WTC11 (cell line): ENCODE results near the gene SLC5A10. TPM values are rescaled to one million over a fixed set of nuclear protein-coding genes. Genes with fewer than 3 reads are reported as not detected.

Experiments used
- ATAC-seq: fragments of 200-7000 bp; cut with Tn5 transposase; 2 replicates; pipeline ENCODE4 v1.10.0; 2021; ENCODE audit warnings: mild to moderate bottlenecking, moderate library complexity
- CTCF ChIA-PET: fragments of 300-600 bp; sonication (Branson Sonifier 250); formaldehyde crosslinking; loops from one replicate; lab custom pipeline; 2021; ENCODE audit warnings: antibody characterized with exemption; lab: Charles Lee
- POLR2A ChIA-PET: fragments of 350-600 bp; sonication (Branson Sonifier 250); formaldehyde crosslinking; loops from one replicate; lab custom pipeline; 2021; ENCODE audit warnings: antibody characterized with exemption; lab: Charles Lee
- DNase-seq: peaks from one replicate; pipeline ENCODE4 v3.0.0; 2021; ENCODE audit warnings: low spot score
- H3K27ac Mint-ChIP-seq: 2 replicates; pipeline ENCODE4 v1.8.0; 2021; ENCODE audit warnings: mixed read lengths
- H3K27me3 Mint-ChIP-seq: 2 replicates; pipeline ENCODE4 v1.8.0; 2021; ENCODE audit warnings: low read depth, mild to moderate bottlenecking, moderate library complexity, mixed read lengths
- H3K36me3 Mint-ChIP-seq: 2 replicates; pipeline ENCODE4 v1.8.0; 2021; ENCODE audit warnings: mixed read lengths
- H3K4me1 Mint-ChIP-seq: 2 replicates; pipeline ENCODE4 v1.8.0; 2022; ENCODE audit warnings: mixed read lengths
- H3K4me3 Mint-ChIP-seq: 2 replicates; pipeline ENCODE4 v1.8.0; 2021; ENCODE audit warnings: mild to moderate bottlenecking, moderate library complexity, mixed read lengths
- H3K9me3 Mint-ChIP-seq: 2 replicates; pipeline ENCODE4 v1.8.0; 2021; ENCODE audit warnings: mixed read lengths
- ATF2 ChIP-seq: sonication (generic); formaldehyde crosslinking; IDR thresholded peaks from 2 replicates; pipeline ENCODE4 v1.8.1; 2022; ENCODE audit warnings: low read depth, missing genetic modification reagents, borderline replicate concordance
- CDX4 ChIP-seq: fragments of 250-450 bp; sonication (Bioruptor Pico); IDR thresholded peaks from 2 replicates; pipeline ENCODE4 v1.9.0; 2021; ENCODE audit warnings: moderate library complexity, mild to moderate bottlenecking, inconsistent platforms, borderline replicate concordance
- ETV6 ChIP-seq: sonication (generic); formaldehyde crosslinking; IDR thresholded peaks from 2 replicates; pipeline ENCODE4 v1.8.1; 2022; ENCODE audit warnings: mild to moderate bottlenecking, missing genetic modification reagents
- GABPB1 ChIP-seq: sonication (generic); formaldehyde crosslinking; IDR thresholded peaks from 2 replicates; pipeline ENCODE4 v1.8.1; 2023; ENCODE audit warnings: mild to moderate bottlenecking, missing genetic modification reagents
- GTF2I ChIP-seq: fragments of 250-450 bp; sonication (Bioruptor Pico); conservative IDR thresholded peaks from 2 replicates; pipeline ENCODE4 v1.4.0; 2021; ENCODE audit warnings: mild to moderate bottlenecking
- HMGA2 ChIP-seq: fragments of 250-450 bp; sonication (Bioruptor Pico); IDR thresholded peaks from 2 replicates; pipeline ENCODE4 v1.4.0; 2021; ENCODE audit warnings: mild to moderate bottlenecking, moderate library complexity
- HMGXB4 ChIP-seq: sonication (generic); formaldehyde crosslinking; IDR thresholded peaks from 2 replicates; pipeline ENCODE4 v1.8.1; 2023; ENCODE audit warnings: mild to moderate bottlenecking, moderate library complexity, missing genetic modification reagents
- IRF2 ChIP-seq: sonication (generic); formaldehyde crosslinking; IDR thresholded peaks from 2 replicates; pipeline ENCODE4 v1.8.0; 2022; ENCODE audit warnings: low read depth, missing genetic modification reagents, borderline replicate concordance
- PRDM15 ChIP-seq: sonication (generic); formaldehyde crosslinking; IDR thresholded peaks from 2 replicates; pipeline ENCODE4 v1.8.0; 2022; ENCODE audit warnings: missing genetic modification reagents
- PREB ChIP-seq: sonication (generic); formaldehyde crosslinking; IDR thresholded peaks from 2 replicates; pipeline ENCODE4 v1.8.1; 2022; ENCODE audit warnings: mild to moderate bottlenecking, missing genetic modification reagents, moderate library complexity, borderline replicate concordance
- RELA ChIP-seq: sonication (generic); formaldehyde crosslinking; IDR thresholded peaks from 2 replicates; pipeline ENCODE4 v1.8.1; 2022; ENCODE audit warnings: missing genetic modification reagents, mild to moderate bottlenecking, borderline replicate concordance
- RORB ChIP-seq: fragments of 250-450 bp; sonication (Bioruptor Pico); IDR thresholded peaks from 2 replicates; pipeline ENCODE4 v1.9.0; 2021; ENCODE audit warnings: mild to moderate bottlenecking
- SOX15 ChIP-seq: fragments of 250-450 bp; sonication (Bioruptor Pico); IDR thresholded peaks from 2 replicates; pipeline ENCODE4 v1.9.0; 2021; ENCODE audit warnings: mild to moderate bottlenecking
- STAT6 ChIP-seq: sonication (generic); formaldehyde crosslinking; conservative IDR thresholded peaks from 2 replicates; pipeline ENCODE4 v1.8.1; 2023; ENCODE audit warnings: mild to moderate bottlenecking, low read depth, missing genetic modification reagents, moderate library complexity
- TEAD4 ChIP-seq: sonication (generic); formaldehyde crosslinking; IDR thresholded peaks from 2 replicates; pipeline ENCODE4 v1.8.0; 2022; ENCODE audit warnings: mild to moderate bottlenecking, missing genetic modification reagents
- ZNF416 ChIP-seq: fragments of 250-450 bp; sonication (Bioruptor Pico); IDR thresholded peaks from 2 replicates; pipeline ENCODE4 v1.9.0; 2021; ENCODE audit warnings: mild to moderate bottlenecking, inconsistent platforms
- ZNF425 ChIP-seq: fragments of 250-450 bp; sonication (Bioruptor Pico); conservative IDR thresholded peaks from 2 replicates; pipeline ENCODE4 v1.9.0; 2021; ENCODE audit warnings: mild to moderate bottlenecking
- ZNF512 ChIP-seq: sonication (generic); formaldehyde crosslinking; IDR thresholded peaks from 2 replicates; pipeline ENCODE4 v1.8.1; 2022; ENCODE audit warnings: missing genetic modification reagents, borderline replicate concordance
- total RNA-seq: library from RNA; stranded (reverse); gene quantifications from 3 replicates; pipeline ENCODE4 v1.2.3, GENCODE V29; 2021

The SLC5A10 gene
- total RNA-seq, 1 experiment from 2014 or later: not detected

GRCh38 chr17:19019041-19019941 lies 67.3 kb downstream of the SLC5A10 start:
- DNase-seq (no peak), ATAC-seq (no peak)
- Mint-ChIP-seq H3K4me1 (0 out of 2 replicates have a peak, but pooled peaks cover 5% of the 10 kb centered on the region), H3K9me3 (no peaks in the 10 kb centered on the region), H3K27ac (no peak overlapping the region), H3K27me3 (no peaks in the 10 kb centered on the region; the same call in 1 of the 2 replicates), H3K36me3 (no peaks in the 10 kb centered on the region), H3K4me3 (no peak overlapping the region)
- POLR2A ChIA-PET: no interaction called here
- no peak for TF ChIP-seq TEAD4 (CRISPR knock-in tag)
- TF ChIP-seq STAT6 (CRISPR knock-in tag): no peak
- no peak for TF ChIP-seq ZNF416
- TF ChIP-seq ZNF425 (CRISPR knock-in tag): no peak
- TF ChIP-seq HMGA2 (CRISPR knock-in tag): no peak
- TF ChIP-seq RELA (CRISPR knock-in tag): no peak
- no peak for TF ChIP-seq CDX4 (CRISPR knock-in tag)
- TF ChIP-seq ETV6: no peak
- TF ChIP-seq GABPB1 (CRISPR knock-in tag): no peak
- TF ChIP-seq ATF2 (CRISPR knock-in tag): no peak
- TF ChIP-seq PRDM15 (CRISPR knock-in tag): no peak
- TF ChIP-seq GTF2I: no peak
- TF ChIP-seq SOX15 (CRISPR knock-in tag): no peak
- no peak for TF ChIP-seq ZNF512
- no peak for TF ChIP-seq PREB
- no peak for TF ChIP-seq IRF2 (CRISPR knock-in tag)
- no peak for TF ChIP-seq HMGXB4 (CRISPR knock-in tag)
- no peak for TF ChIP-seq RORB (CRISPR knock-in tag)
- CTCF ChIA-PET: interaction anchor here (0.5 to 2.9 kb wide), 2 partner anchors 58 to 224 kb away, joined by 3 to 7 read pairs; no protein-coding TSS in a partner anchor
